Neutrophil (primary cell): ENCODE measurements around the gene MLLT3.

Source experiments
- H3K27ac ChIP-seq: fragments of 200-600 bp; sonication (generic); 2 replicates; pipeline ENCODE4 v1.5.1; 2016; ENCODE audit warnings: mild to moderate bottlenecking, moderate library complexity
- H3K27me3 ChIP-seq: fragments of 200-600 bp; sonication (generic); 2 replicates; pipeline ENCODE4 v1.6.0; 2016; ENCODE audit warnings: mild to moderate bottlenecking
- H3K36me3 ChIP-seq: fragments of 200-600 bp; sonication (generic); 2 replicates; pipeline ENCODE4 v1.5.1; 2017
- H3K4me1 ChIP-seq, 2 experiments: fragments of 200-600 bp in 1 of 2; sonication (generic) in 1 of 2; 1 replicate in 1 of 2; 2 replicates in 1 of 2; pipeline versions ENCODE4 v1.5.1 to v1.6.1; 2013 to 2016; ENCODE audit warnings: low read depth in 1 of 2, low read length in 1 of 2, mild to moderate bottlenecking in 1 of 2, moderate library complexity in 1 of 2; ENCODE audit not compliant: control insufficient read depth in 1 of 2, insufficient read depth in 1 of 2
- H3K4me3 ChIP-seq, 2 experiments: fragments of 200-600 bp in 1 of 2; sonication (generic) in 1 of 2; 1 replicate in 1 of 2; 2 replicates in 1 of 2; pipeline ENCODE4 v1.5.1; 2013 to 2016; ENCODE audit warnings: low read depth in 1 of 2, low read length in 1 of 2, mild to moderate bottlenecking in 1 of 2, moderate library complexity in 1 of 2
- H3K9me3 ChIP-seq: fragments of 200-600 bp; sonication (generic); 2 replicates; pipeline ENCODE4 v1.5.1; 2016
- CTCF ChIP-seq: fragments of 200-600 bp; sonication (generic); IDR thresholded peaks from 2 replicates; pipeline ENCODE4 v1.5.1; 2016; ENCODE audit warnings: antibody characterized with exemption

Gene MLLT3

GRCh38 chr9:20620650-20621470 is 1.4 kb downstream of the MLLT3 start:
- peak overlapping the region; percentile 62 to 79 for H3K4me3 ChIP-seq
- H3K27ac ChIP-seq, result no peak overlapping the region

GRCh38 chr9:20619487-20620200 is 2.7 kb downstream of the MLLT3 start:
- H3K4me3 ChIP-seq, result no peak overlapping the region
- TF ChIP-seq CTCF, result no peak
- no peaks in the 10 kb centered on the region for H3K9me3 ChIP-seq
- H3K27me3 ChIP-seq, result peaks cover 75% of the 10 kb centered on the region
- no peaks in the 10 kb centered on the region for H3K36me3 ChIP-seq
- peaks cover 40 to 41% of the 10 kb centered on the region in 2 experiments for H3K4me1 ChIP-seq
- no peak overlapping the region for H3K27ac ChIP-seq

More at GRCh38 chr9:20620650-20621470, 1.4 kb downstream of the MLLT3 start:
- Histone ChIP-seq H3K27me3 (peaks cover 75% of the 10 kb centered on the region), H3K9me3 (no peaks in the 10 kb centered on the region), H3K36me3 (no peaks in the 10 kb centered on the region), H3K4me1 (peaks cover 42 to 45% of the 10 kb centered on the region in 2 experiments)
- TF ChIP-seq CTCF, result no peak

- no peak for TF ChIP-seq CTCF
Measured at GRCh38 chr9:20618361-20618802, 3.9 kb downstream of the MLLT3 start.

GRCh38 chr9:20616808-20617207 is 5.5 kb downstream of the MLLT3 start:
- no peaks in the 10 kb centered on the region for H3K36me3 ChIP-seq
- H3K4me3 ChIP-seq, result no peak overlapping the region
- H3K27ac ChIP-seq, result no peak overlapping the region
- no peaks in the 10 kb centered on the region for H3K9me3 ChIP-seq
- H3K27me3 ChIP-seq, result peaks cover 47% of the 10 kb centered on the region
- TF ChIP-seq CTCF, result no peak
- H3K4me1 ChIP-seq, result peaks cover 15 to 18% of the 10 kb centered on the region in 2 experiments

More at GRCh38 chr9:20618361-20618802, 3.9 kb downstream of the MLLT3 start:
- Histone ChIP-seq H3K36me3 (no peaks in the 10 kb centered on the region), H3K4me3 (no peak overlapping the region), H3K9me3 (no peaks in the 10 kb centered on the region), H3K27ac (no peak overlapping the region), H3K4me1 (peaks cover 27 to 29% of the 10 kb centered on the region in 2 experiments), H3K27me3 (peaks cover 62% of the 10 kb centered on the region)

GRCh38 chr9:20614602-20615216 is 7.6 kb downstream of the MLLT3 start:
- TF ChIP-seq CTCF, result no peak
- H3K27ac ChIP-seq, result no peak overlapping the region
- no peaks in the 10 kb centered on the region for H3K36me3 ChIP-seq
- H3K4me3 ChIP-seq, result no peak overlapping the region
- H3K9me3 ChIP-seq, result no peaks in the 10 kb centered on the region
- H3K27me3 ChIP-seq, result peaks cover 26% of the 10 kb centered on the region
- no peaks in the 10 kb centered on the region for H3K4me1 ChIP-seq
